DND-41 (cell line): ENCODE results near the gene TRAPPC10.

Source experiments
- ATAC-seq: fragments of 200-7000 bp; cut with Tn5 transposase; 3 replicates; pipeline ENCODE4 v1.9.1; 2021; ENCODE audit warnings: low read depth; ENCODE audit not compliant: insufficient read depth
- DNase-seq: peaks from one replicate; pipeline ENCODE4 v3.0.0-alpha.2; 2020
- H2AFZ ChIP-seq: 2 replicates; pipeline ENCODE4 v1.6.0; 2012; ENCODE audit warnings: low read depth, low read length
- H3K27ac ChIP-seq: 2 replicates; pipeline ENCODE4 v1.5.1; 2012; ENCODE audit warnings: low read length, inconsistent platforms
- H3K27me3 ChIP-seq: fragments of 200-600 bp; sonication (generic); 2 replicates; pipeline ENCODE4 v1.6.0; 2012; ENCODE audit warnings: low read length, mild to moderate bottlenecking, inconsistent platforms; ENCODE audit not compliant: insufficient read depth, poor library complexity
- H3K36me3 ChIP-seq: 2 replicates; pipeline ENCODE4 v1.5.1; 2012; ENCODE audit warnings: low read length, inconsistent platforms; ENCODE audit not compliant: insufficient read depth
- H3K4me1 ChIP-seq: 2 replicates; pipeline ENCODE4 v1.5.1; 2012; ENCODE audit warnings: mild to moderate bottlenecking, low read length; ENCODE audit not compliant: insufficient read depth
- H3K4me2 ChIP-seq: 2 replicates; pipeline ENCODE4 v1.6.0; 2012; ENCODE audit warnings: mild to moderate bottlenecking, moderate library complexity, low read length, inconsistent platforms; ENCODE audit not compliant: insufficient read depth
- H3K4me3 ChIP-seq, 2 experiments: fragments of 200-600 bp in 1 of 2; shearing (Covaris generic) in 1 of 2; 2 replicates each; pipeline ENCODE4 v1.5.1; 2012 to 2016; ENCODE audit warnings: inconsistent platforms in 2 of 2, low read length in 2 of 2, mild to moderate bottlenecking in 2 of 2, low read depth in 1 of 2, moderate library complexity in 1 of 2
- H3K79me2 ChIP-seq: 2 replicates; pipeline ENCODE4 v1.6.0; 2012; ENCODE audit warnings: low read length, inconsistent platforms; ENCODE audit not compliant: insufficient read depth
- H3K9ac ChIP-seq: 2 replicates; pipeline ENCODE4 v1.6.0; 2012; ENCODE audit warnings: low read depth, mild to moderate bottlenecking, inconsistent platforms, low read length, moderate library complexity
- H3K9me3 ChIP-seq: 2 replicates; pipeline ENCODE4 v1.5.1; 2012; ENCODE audit warnings: low read length, moderate library complexity, mild to moderate bottlenecking, inconsistent platforms; ENCODE audit not compliant: insufficient read depth, severe bottlenecking
- H4K20me1 ChIP-seq: 2 replicates; pipeline ENCODE4 v1.6.0; 2012; ENCODE audit warnings: low read length; ENCODE audit not compliant: insufficient read depth
- CTCF ChIP-seq: IDR thresholded peaks from 2 replicates; pipeline ENCODE4 v1.5.1; 2012; ENCODE audit warnings: borderline replicate concordance, low read length, moderate library complexity, mild to moderate bottlenecking; ENCODE audit not compliant: poor library complexity, severe bottlenecking; ENCODE audit errors: extremely low read depth
- EZH2 ChIP-seq: IDR thresholded peaks from 3 replicates; pipeline ENCODE4 v1.6.1; 2012; ENCODE audit warnings: borderline replicate concordance, low read depth, mild to moderate bottlenecking, moderate library complexity, low read length, inconsistent platforms; ENCODE audit not compliant: severe bottlenecking

The TRAPPC10 gene

GRCh38 chr21:43991447-43991991 lies 20.6 kb upstream of the TRAPPC10 start:
- DNase-seq (no peak), ATAC-seq (no peak)
- no peaks in the 10 kb centered on the region for H3K9me3 ChIP-seq
- H3K27ac ChIP-seq: no peak overlapping the region
- TF ChIP-seq CTCF (no peak), EZH2 (no peak)
- H3K79me2 ChIP-seq: no peaks in the 10 kb centered on the region
- H4K20me1 ChIP-seq: no peaks in the 10 kb centered on the region
- H3K4me1 ChIP-seq: no peaks in the 10 kb centered on the region
- no peaks in the 10 kb centered on the region for H3K36me3 ChIP-seq
- H3K4me3 ChIP-seq: no peak overlapping the region
- H2AFZ ChIP-seq: no peak overlapping the region
- no peak overlapping the region for H3K4me2 ChIP-seq
- H3K9ac ChIP-seq: no peak overlapping the region
- H3K27me3 ChIP-seq: no peaks in the 10 kb centered on the region

- Histone ChIP-seq H3K27ac (no peak overlapping the region), H3K36me3 (no peaks in the 10 kb centered on the region), H4K20me1 (no peaks in the 10 kb centered on the region), H3K79me2 (no peaks in the 10 kb centered on the region), H3K4me1 (no peaks in the 10 kb centered on the region), H3K4me3 (no peak overlapping the region), H2AFZ (no peak overlapping the region), H3K9me3 (no peaks in the 10 kb centered on the region), H3K9ac (no peak overlapping the region), H3K27me3 (no peaks in the 10 kb centered on the region), H3K4me2 (no peak overlapping the region)
- ATAC-seq (no peak), DNase-seq (no peak)
- TF ChIP-seq EZH2 (no peak), CTCF (no peak)
Measured at GRCh38 chr21:43992121-43992520, 20.0 kb upstream of the TRAPPC10 start.

DNA sequence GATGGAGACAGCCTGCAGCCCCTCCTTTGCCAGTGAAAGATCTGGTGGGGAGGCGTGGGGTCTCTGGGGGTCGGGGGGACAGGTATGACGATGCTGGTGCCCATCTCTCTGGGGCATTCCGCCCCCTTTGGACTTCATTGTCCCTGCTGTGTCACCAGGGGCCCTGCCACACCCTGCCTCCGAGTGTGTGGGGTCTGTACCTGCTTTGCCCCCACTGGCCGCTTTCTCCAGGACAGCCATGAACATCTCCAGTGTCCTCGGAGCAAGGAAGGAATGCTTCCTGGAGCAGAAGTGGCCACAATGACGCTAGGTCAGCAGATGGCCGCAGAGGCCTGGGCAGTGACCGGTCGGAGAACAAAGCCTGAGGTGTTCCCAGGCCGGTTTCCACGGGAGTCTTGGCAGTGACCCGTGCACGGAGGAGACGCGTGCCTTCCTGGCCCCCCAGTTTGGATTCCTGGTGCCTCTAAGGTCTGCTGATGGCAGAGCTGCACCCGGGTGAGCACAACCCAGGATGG lies 18.6 kb upstream of the TRAPPC10 start:
- no peaks in the 10 kb centered on the region for H3K4me1 ChIP-seq
- H3K9me3 ChIP-seq: no peaks in the 10 kb centered on the region
- DNase-seq: no peak
- ATAC-seq: no peak
- H3K27me3 ChIP-seq: no peaks in the 10 kb centered on the region
- H3K4me3 ChIP-seq: no peak overlapping the region
- no peaks in the 10 kb centered on the region for H3K79me2 ChIP-seq
- no peaks in the 10 kb centered on the region for H3K36me3 ChIP-seq
- no peaks in the 10 kb centered on the region for H4K20me1 ChIP-seq
- H2AFZ ChIP-seq: no peak overlapping the region
- TF ChIP-seq CTCF: no peak
- no peak for TF ChIP-seq EZH2
- H3K27ac ChIP-seq: no peak overlapping the region
- no peak overlapping the region for H3K9ac ChIP-seq
- H3K4me2 ChIP-seq: no peak overlapping the region
